H9 (cell line): ENCODE measurements around the gene HAL. TPM values are rescaled to one million over a fixed set of nuclear protein-coding genes. Genes with fewer than 3 reads are reported as not detected.

ENCODE experiments used
- DNase-seq: peaks from one replicate; pipeline ENCODE4 v3.0.0-alpha.2; 2017
- H2AFZ ChIP-seq: one replicate; pipeline ENCODE4 v1.6.1; 2013; ENCODE audit warnings: mild to moderate bottlenecking, low read length, control low read depth, moderate library complexity
- H2AK5ac ChIP-seq: 2 replicates; pipeline ENCODE4 v1.6.1; 2013; ENCODE audit warnings: low read length, control low read depth, mixed read lengths; ENCODE audit not compliant: insufficient read length
- H2BK120ac ChIP-seq: one replicate; pipeline ENCODE4 v1.6.1; 2013; ENCODE audit warnings: low read depth, mild to moderate bottlenecking, low read length, control low read depth, inconsistent platforms; ENCODE audit not compliant: poor library complexity, severe bottlenecking
- H2BK12ac ChIP-seq: 2 replicates; pipeline ENCODE4 v1.6.1; 2013; ENCODE audit warnings: low read length, control low read depth, mixed read lengths, low read depth; ENCODE audit not compliant: insufficient read length
- H2BK15ac ChIP-seq: 2 replicates; pipeline ENCODE4 v1.6.1; 2013; ENCODE audit warnings: low read depth, low read length, control low read depth
- H2BK20ac ChIP-seq: one replicate; pipeline ENCODE4 v1.6.1; 2013; ENCODE audit warnings: low read depth, mild to moderate bottlenecking, low read length, control low read depth, inconsistent platforms; ENCODE audit not compliant: poor library complexity, severe bottlenecking
- H2BK5ac ChIP-seq: 2 replicates; pipeline ENCODE4 v1.6.1; 2013; ENCODE audit warnings: low read length, control low read depth, mixed read lengths; ENCODE audit not compliant: insufficient read length
- H3K14ac ChIP-seq: 2 replicates; pipeline ENCODE4 v1.6.1; 2013; ENCODE audit warnings: low read length, control low read depth; ENCODE audit not compliant: insufficient read depth
- H3K18ac ChIP-seq: 2 replicates; pipeline ENCODE4 v1.6.1; 2013; ENCODE audit warnings: low read depth, mild to moderate bottlenecking, mixed read lengths, low read length, control low read depth; ENCODE audit not compliant: insufficient read length
- H3K23ac ChIP-seq: 2 replicates; pipeline ENCODE4 v1.6.1; 2013; ENCODE audit warnings: low read length, control low read depth, mixed read lengths, low read depth; ENCODE audit not compliant: insufficient read length
- H3K23me2 ChIP-seq: 2 replicates; pipeline ENCODE4 v1.6.1; 2013; ENCODE audit warnings: low read depth, mild to moderate bottlenecking, mixed read lengths, low read length, control low read depth; ENCODE audit not compliant: insufficient read length, poor library complexity, severe bottlenecking
- H3K27ac ChIP-seq: 2 replicates; pipeline ENCODE4 v1.5.1; 2013; ENCODE audit warnings: low read length, control low read depth, mixed read lengths, low read depth; ENCODE audit not compliant: insufficient read length
- H3K27me3 ChIP-seq: 2 replicates; pipeline ENCODE4 v1.6.1; 2013; ENCODE audit warnings: low read length, control low read depth, inconsistent platforms; ENCODE audit not compliant: insufficient read depth
- H3K4ac ChIP-seq: 2 replicates; pipeline ENCODE4 v1.6.1; 2013; ENCODE audit warnings: low read depth, mild to moderate bottlenecking, control low read depth, inconsistent platforms, low read length, moderate library complexity
- H3K4me1 ChIP-seq: 2 replicates; pipeline ENCODE4 v1.6.1; 2013; ENCODE audit warnings: low read length, control low read depth, inconsistent platforms; ENCODE audit not compliant: insufficient read depth
- H3K4me2 ChIP-seq: 2 replicates; pipeline ENCODE4 v1.6.1; 2013; ENCODE audit warnings: low read length, control low read depth, mixed read lengths; ENCODE audit not compliant: insufficient read length, insufficient read depth
- H3K56ac ChIP-seq: 2 replicates; pipeline ENCODE4 v1.6.1; 2013; ENCODE audit warnings: low read depth, mild to moderate bottlenecking, mixed read lengths, low read length, control low read depth; ENCODE audit not compliant: insufficient read length
- H3K79me1 ChIP-seq: 2 replicates; pipeline ENCODE4 v1.6.1; 2013; ENCODE audit warnings: low read depth, mild to moderate bottlenecking, moderate library complexity, low read length, control low read depth, inconsistent platforms; ENCODE audit not compliant: insufficient read depth, poor library complexity, severe bottlenecking
- H3K79me2 ChIP-seq: 2 replicates; pipeline ENCODE4 v1.6.1; 2013; ENCODE audit warnings: low read length, control low read depth, inconsistent platforms; ENCODE audit not compliant: insufficient read depth
- H3K9ac ChIP-seq: 2 replicates; pipeline ENCODE4 v1.6.1; 2013; ENCODE audit warnings: low read length, control low read depth, mixed read lengths; ENCODE audit not compliant: insufficient read length; ENCODE audit errors: extremely low read depth
- H3K9me3 ChIP-seq: one replicate; pipeline ENCODE4 v1.6.1; 2013; ENCODE audit warnings: low read depth, low read length, inconsistent platforms; ENCODE audit not compliant: control insufficient read depth
- H3T11ph ChIP-seq: one replicate; pipeline ENCODE4 v1.6.1; 2013; ENCODE audit warnings: mild to moderate bottlenecking, low read length, control low read depth, inconsistent platforms
- H4K20me1 ChIP-seq: one replicate; pipeline ENCODE4 v1.6.1; 2013; ENCODE audit not compliant: control insufficient read depth, insufficient read length, insufficient read depth
- H4K5ac ChIP-seq: 2 replicates; pipeline ENCODE4 v1.6.1; 2013; ENCODE audit warnings: low read depth, mild to moderate bottlenecking, mixed read lengths, low read length, control low read depth; ENCODE audit not compliant: insufficient read length
- H4K8ac ChIP-seq: replicated peaks from 2 replicates; pipeline ENCODE4 v1.6.1; 2013; ENCODE audit warnings: low read length, control low read depth, mixed read lengths, low read depth; ENCODE audit not compliant: insufficient read length
- H4K91ac ChIP-seq: 2 replicates; pipeline ENCODE4 v1.6.1; 2013; ENCODE audit warnings: low read depth, mild to moderate bottlenecking, moderate library complexity, mixed read lengths, low read length, control low read depth; ENCODE audit not compliant: insufficient read length
- H3K27ac Mint-ChIP-seq, 3 experiments: 2 replicates in 2 of 3; 3 replicates in 1 of 3; pipeline ENCODE4 v1.8.0; 2020 to 2021; ENCODE audit warnings: mixed read lengths in 3 of 3, mild to moderate bottlenecking in 1 of 3, moderate library complexity in 1 of 3
- H3K27me3 Mint-ChIP-seq: 2 replicates; pipeline ENCODE4 v1.8.0; 2021; ENCODE audit warnings: low read depth, mild to moderate bottlenecking, moderate library complexity, mixed read lengths
- H3K36me3 Mint-ChIP-seq, 3 experiments: 2 replicates in 2 of 3; 3 replicates in 1 of 3; pipeline ENCODE4 v1.8.0; 2020 to 2021; ENCODE audit warnings: low read depth in 3 of 3, mixed read lengths in 3 of 3; ENCODE audit not compliant: insufficient read depth in 1 of 3
- H3K4me1 Mint-ChIP-seq, 2 experiments: 2 replicates each; pipeline ENCODE4 v1.8.0; 2020; ENCODE audit warnings: mixed read lengths in 2 of 2
- H3K4me3 Mint-ChIP-seq, 2 experiments: 2 replicates in 1 of 2; 3 replicates in 1 of 2; pipeline ENCODE4 v1.8.0; 2020 to 2021; ENCODE audit warnings: mild to moderate bottlenecking in 2 of 2, mixed read lengths in 2 of 2, moderate library complexity in 1 of 2
- H3K9me3 Mint-ChIP-seq, 2 experiments: 2 replicates in 1 of 2; 3 replicates in 1 of 2; pipeline ENCODE4 v1.8.0; 2020; ENCODE audit warnings: mild to moderate bottlenecking in 2 of 2, mixed read lengths in 2 of 2, moderate library complexity in 1 of 2
- WGBS: extraction: QIAGEN DNeasy Blood & Tissue Kit; methylation state at CpG from one replicate; pipeline ENCODE4 v1.1.7; 2013; ENCODE audit warnings: missing lambda C conversion rate, low lambda C conversion rate, mixed read lengths; ENCODE audit not compliant: insufficient read length; ENCODE audit errors: extremely low coverage; 5-methylcytosine and 5-hydroxymethylcytosine counted together
- total RNA-seq: library from RNA; stranded (reverse); gene quantifications from 2 replicates; pipeline ENCODE4 v1.2.1, GENCODE V29; 2021
- TF ChIP-seq, protein P1 (sequence below): fragments of 200-600 bp; sonication (generic); conservative IDR thresholded peaks from 3 replicates; pipeline ENCODE4 v1.8.0; 2021; ENCODE audit warnings: antibody characterized with exemption, mild to moderate bottlenecking

The HAL gene
- total RNA-seq, 1 experiment from 2014 or later: 0.35 TPM

GRCh38 chr12:95997276-95997675 is 1.1 kb upstream of the HAL start:
- Histone ChIP-seq H2BK15ac (no peak overlapping the region), H4K5ac (no peak overlapping the region), H3K79me2 (no peaks in the 10 kb centered on the region), H2BK20ac (no peak overlapping the region), H2AK5ac (no peak overlapping the region), H3K4me1 (no peaks in the 10 kb centered on the region), H4K8ac (no peak overlapping the region), H3T11ph (no peak overlapping the region), H3K4me2 (no peak overlapping the region), H3K79me1 (no peaks in the 10 kb centered on the region), H3K18ac (no peak overlapping the region), H3K56ac (no peak overlapping the region), H4K20me1 (no peaks in the 10 kb centered on the region), H2BK5ac (no peak overlapping the region), H2BK12ac (no peak overlapping the region), H3K27me3 (no peaks in the 10 kb centered on the region), H3K27ac (no peak overlapping the region), H3K14ac (no peak overlapping the region), H2AFZ (no peak overlapping the region), H4K91ac (no peak overlapping the region), H3K9ac (no peak overlapping the region), H3K23ac (no peak overlapping the region), H3K23me2 (no peaks in the 10 kb centered on the region), H3K9me3 (no peaks in the 10 kb centered on the region), H2BK120ac (no peak overlapping the region), H3K4ac (no peak overlapping the region)
- peaks cover 6 to 8% of the 10 kb centered on the region in 2 experiments for H3K4me1 Mint-ChIP-seq
- no peak overlapping the region for H3K27ac Mint-ChIP-seq
- H3K4me3 Mint-ChIP-seq: no peak overlapping the region
- H3K9me3 Mint-ChIP-seq: no peaks in the 10 kb centered on the region
- no CpG with 5 or more reads among the region's 3 CpGs for WGBS
- TF ChIP-seq, protein P1, sequence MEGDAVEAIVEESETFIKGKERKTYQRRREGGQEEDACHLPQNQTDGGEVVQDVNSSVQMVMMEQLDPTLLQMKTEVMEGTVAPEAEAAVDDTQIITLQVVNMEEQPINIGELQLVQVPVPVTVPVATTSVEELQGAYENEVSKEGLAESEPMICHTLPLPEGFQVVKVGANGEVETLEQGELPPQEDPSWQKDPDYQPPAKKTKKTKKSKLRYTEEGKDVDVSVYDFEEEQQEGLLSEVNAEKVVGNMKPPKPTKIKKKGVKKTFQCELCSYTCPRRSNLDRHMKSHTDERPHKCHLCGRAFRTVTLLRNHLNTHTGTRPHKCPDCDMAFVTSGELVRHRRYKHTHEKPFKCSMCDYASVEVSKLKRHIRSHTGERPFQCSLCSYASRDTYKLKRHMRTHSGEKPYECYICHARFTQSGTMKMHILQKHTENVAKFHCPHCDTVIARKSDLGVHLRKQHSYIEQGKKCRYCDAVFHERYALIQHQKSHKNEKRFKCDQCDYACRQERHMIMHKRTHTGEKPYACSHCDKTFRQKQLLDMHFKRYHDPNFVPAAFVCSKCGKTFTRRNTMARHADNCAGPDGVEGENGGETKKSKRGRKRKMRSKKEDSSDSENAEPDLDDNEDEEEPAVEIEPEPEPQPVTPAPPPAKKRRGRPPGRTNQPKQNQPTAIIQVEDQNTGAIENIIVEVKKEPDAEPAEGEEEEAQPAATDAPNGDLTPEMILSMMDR: no peak
- H3K27me3 Mint-ChIP-seq: no peaks in the 10 kb centered on the region
- no peak for DNase-seq
- H3K36me3 Mint-ChIP-seq: peaks cover 0 to 7% (median 4%) of the 10 kb centered on the region in 3 experiments; a peak in 5 of 7 replicates
